HEK293 (cell line): ENCODE measurements around the gene SELPLG.

Source experiments
- CTCF ChIA-PET: fragments of 350-600 bp; formaldehyde crosslinking; extraction: SDS; loops from one replicate; lab custom pipeline; 2021; ENCODE audit warnings: antibody characterized with exemption; lab: Yijun Ruan, JAX
- POLR2A ChIA-PET: fragments of 300-600 bp; formaldehyde crosslinking; extraction: SDS; loops from one replicate; lab custom pipeline; 2020; ENCODE audit warnings: antibody characterized with exemption, inconsistent platforms; lab: Yijun Ruan, JAX
- H3K27ac ChIP-seq: fragments of 200-500 bp; sonication (Bioruptor generic); 2 replicates; pipeline ENCODE4 v1.5.1; 2014; ENCODE audit warnings: low read depth, low read length, control low read depth, inconsistent platforms; ENCODE audit errors: extremely low read depth
- H3K36me3 ChIP-seq, 2 experiments: fragments of 200-500 bp in 1 of 2; sonication (Bioruptor generic) in 1 of 2; 1 replicate in 1 of 2; 2 replicates in 1 of 2; pipeline ENCODE4 v1.5.1; 2014 to 2017; ENCODE audit warnings: inconsistent platforms in 2 of 2, low read length in 2 of 2; ENCODE audit not compliant: control insufficient read depth in 2 of 2, insufficient read depth in 1 of 2
- H3K4me1 ChIP-seq: fragments of 200-500 bp; sonication (Bioruptor generic); 2 replicates; pipeline ENCODE4 v1.5.1; 2014; ENCODE audit warnings: mild to moderate bottlenecking, low read length, inconsistent platforms; ENCODE audit not compliant: control insufficient read depth, insufficient read depth
- H3K4me3 ChIP-seq: 2 replicates; pipeline ENCODE4 v1.5.1; 2011; ENCODE audit warnings: low read depth, mild to moderate bottlenecking, control low read depth, low read length, moderate library complexity
- H3K9me3 ChIP-seq: fragments of 200-500 bp; sonication (Bioruptor generic); 2 replicates; pipeline ENCODE4 v1.5.1; 2014; ENCODE audit warnings: low read depth, low read length, inconsistent platforms; ENCODE audit not compliant: control insufficient read depth, insufficient read depth
- HIC1 ChIP-seq: fragments of 450-650 bp; formaldehyde crosslinking; IDR thresholded peaks from 2 replicates; pipeline ENCODE4 v1.5.1; 2016; ENCODE audit warnings: missing biosample characterization, missing genetic modification characterization
- PATZ1 ChIP-seq: fragments of 450-650 bp; formaldehyde crosslinking; IDR thresholded peaks from 2 replicates; pipeline ENCODE4 v1.5.1; 2016; ENCODE audit warnings: missing biosample characterization, missing genetic modification characterization
- PRDM10 ChIP-seq: fragments of 450-650 bp; formaldehyde crosslinking; IDR thresholded peaks from 2 replicates; pipeline ENCODE4 v1.5.1; 2016; ENCODE audit warnings: missing biosample characterization, missing genetic modification characterization
- YY1 ChIP-seq: fragments of 450-650 bp; formaldehyde crosslinking; IDR thresholded peaks from 2 replicates; pipeline ENCODE4 v1.5.1; 2018; ENCODE audit warnings: missing biosample characterization, missing genetic modification characterization
- ZFP3 ChIP-seq: fragments of 450-650 bp; formaldehyde crosslinking; IDR thresholded peaks from 2 replicates; pipeline ENCODE4 v1.5.1; 2016; ENCODE audit warnings: low read depth, missing biosample characterization, missing genetic modification characterization
- ZFP37 ChIP-seq: fragments of 450-650 bp; formaldehyde crosslinking; IDR thresholded peaks from 2 replicates; pipeline ENCODE4 v1.5.1; 2016; ENCODE audit warnings: missing biosample characterization, missing genetic modification characterization
- ZFP69B ChIP-seq: fragments of 450-650 bp; formaldehyde crosslinking; IDR thresholded peaks from 2 replicates; pipeline ENCODE4 v1.5.1; 2016; ENCODE audit warnings: missing biosample characterization, missing genetic modification characterization
- ZNF121 ChIP-seq: fragments of 450-650 bp; formaldehyde crosslinking; IDR thresholded peaks from 2 replicates; pipeline ENCODE4 v1.5.1; 2016; ENCODE audit warnings: missing biosample characterization, missing genetic modification characterization
- ZNF302 ChIP-seq: fragments of 450-650 bp; formaldehyde crosslinking; IDR thresholded peaks from 2 replicates; pipeline ENCODE4 v1.5.1; 2016; ENCODE audit warnings: missing biosample characterization, missing genetic modification characterization, low read depth
- ZNF324 ChIP-seq: fragments of 450-650 bp; formaldehyde crosslinking; IDR thresholded peaks from 2 replicates; pipeline ENCODE4 v1.5.1; 2016; ENCODE audit warnings: missing biosample characterization, missing genetic modification characterization
- ZNF596 ChIP-seq: fragments of 450-650 bp; IDR thresholded peaks from 2 replicates; pipeline ENCODE4 v1.5.0; 2018; ENCODE audit warnings: missing biosample characterization, mild to moderate bottlenecking, missing genetic modification characterization, moderate library complexity
- ZNF707 ChIP-seq: fragments of 450-650 bp; formaldehyde crosslinking; IDR thresholded peaks from 2 replicates; pipeline ENCODE4 v1.5.1; 2016; ENCODE audit warnings: missing biosample characterization, missing genetic modification characterization
- ZNF830 ChIP-seq: fragments of 450-650 bp; IDR thresholded peaks from 2 replicates; pipeline ENCODE4 v1.5.0; 2018; ENCODE audit warnings: missing biosample characterization, missing genetic modification characterization, low read depth, mild to moderate bottlenecking, moderate library complexity

The SELPLG gene

GRCh38 chr12:108582509-108582908 lies 51.2 kb downstream of the SELPLG start:
- no peaks in the 10 kb centered on the region for H3K9me3 ChIP-seq
- TF ChIP-seq HIC1 (tag by site-specific recombination), result no peak
- no peak for TF ChIP-seq ZNF830 (tag by site-specific recombination)
- TF ChIP-seq ZNF596 (tag by site-specific recombination), result no peak
- no peak for TF ChIP-seq ZNF324 (tag by site-specific recombination)
- no peak for TF ChIP-seq ZNF302 (tag by site-specific recombination)
- no peak for TF ChIP-seq ZFP69B (tag by site-specific recombination)
- TF ChIP-seq PATZ1 (tag by site-specific recombination), result no peak
- TF ChIP-seq ZFP3, result no peak
- H3K27ac ChIP-seq, result no peak overlapping the region
- H3K4me3 ChIP-seq, result no peak overlapping the region
- no peaks in the 10 kb centered on the region for H3K4me1 ChIP-seq
- POLR2A ChIA-PET, result no interaction called here
- CTCF ChIA-PET, result interaction anchor here (1.1 to 1.6 kb wide), 2 partner anchors 18 to 36 kb away, joined by 5 to 7 read pairs; no protein-coding TSS in a partner anchor
- H3K36me3 ChIP-seq, result no peaks in the 10 kb centered on the region

- Histone ChIP-seq H3K36me3 (no peaks in the 10 kb centered on the region), H3K4me3 (no peak overlapping the region), H3K4me1 (no peaks in the 10 kb centered on the region), H3K9me3 (no peaks in the 10 kb centered on the region), H3K27ac (no peak overlapping the region)
- CTCF ChIA-PET, result interaction anchor here (0.6 to 1.6 kb wide), 3 partner anchors 17 to 37 kb away, joined by 3 to 7 read pairs (median 5); no protein-coding TSS in a partner anchor
- POLR2A ChIA-PET, result no interaction called here
- TF ChIP-seq ZNF707 (tag by site-specific recombination) (no peak), ZNF596 (tag by site-specific recombination) (no peak), YY1 (no peak), ZFP37 (tag by site-specific recombination) (no peak), ZNF121 (tag by site-specific recombination) (no peak), PRDM10 (tag by site-specific recombination) (no peak), HIC1 (tag by site-specific recombination) (no peak)
Observed at GRCh38 chr12:108581311-108582227, 52.1 kb downstream of the SELPLG start.
